Measurements from ENCODE around the gene TSPOAP1. TPM values are rescaled to one million over a fixed set of nuclear protein-coding genes. Genes with fewer than 3 reads are reported as not detected.

TSPOAP1 gene
- total and polyA plus RNA-seq, 2 of the 13 experiments (the other 11 are each of a cell fraction or from before 2014, with no cell fraction given) = not detected

DNA sequence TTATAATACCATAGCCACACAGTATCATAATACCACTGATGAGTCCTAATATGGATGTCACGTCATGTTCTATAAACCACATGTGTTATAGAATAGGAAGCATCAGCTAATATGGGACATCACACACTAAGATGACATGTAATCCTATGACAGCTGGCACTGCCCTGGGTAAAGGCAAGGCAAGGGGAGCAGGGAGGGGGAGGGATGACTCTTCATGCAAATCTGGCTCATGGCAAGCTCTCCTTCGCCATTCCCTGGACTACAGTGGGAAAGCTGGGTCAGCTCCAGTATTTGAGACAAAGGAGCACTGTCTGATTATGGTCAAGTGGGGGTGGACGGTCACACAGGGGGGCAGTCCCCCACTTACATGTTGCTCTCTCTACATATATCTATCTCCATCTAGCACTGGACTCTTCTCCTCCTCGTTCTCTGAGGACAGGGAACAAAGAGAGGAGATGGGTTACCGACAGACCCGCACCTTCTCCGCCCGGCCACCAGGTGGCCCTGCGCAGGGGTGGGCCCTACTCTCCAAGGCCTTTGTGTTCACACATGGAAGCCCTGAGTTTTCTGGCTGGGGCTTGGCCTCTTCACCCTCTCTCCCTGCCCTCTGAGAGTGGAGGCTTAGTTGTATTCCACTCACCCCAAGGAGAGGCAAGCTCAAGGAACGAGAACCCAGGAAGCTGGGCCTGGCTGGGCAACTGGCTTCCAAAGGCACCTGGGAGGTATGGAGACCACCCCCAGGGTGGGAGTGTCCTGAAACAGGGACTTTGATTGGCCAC, 24.4 kb downstream of the TSPOAP1 start:
- H3K36me3 ChIP-seq (replicated peaks in 1 of 2; ENCODE audit: control insufficient read depth in 1 of 2, insufficient read depth in 2 of 2, low read length in 2 of 2) = no peaks in the 10 kb centered on the region
- intact Hi-C loops (cut with micrococcal nuclease; ENCODE audit: unreplicated experiment) = no loop called here
- BruUV-seq (replicated peaks) = no TSS peak
- peak; percentile 52 for DNase-seq (ENCODE audit: low spot score)
- H3K9ac ChIP-seq (ENCODE audit: insufficient read depth, low read depth, low read length) = no peak overlapping the region
- peaks cover 17 to 68% of the 10 kb centered on the region in 2 experiments; a peak in 4 of 5 replicates for H3K27me3 ChIP-seq (ENCODE audit: control insufficient read depth in 1 of 2, insufficient read depth in 2 of 2, low read length in 2 of 2)
- peak; percentile 82 for ATAC-seq
- no peak overlapping the region for H2AFZ ChIP-seq (ENCODE audit: low read length)
- no peak overlapping the region for H3K4me3 ChIP-seq (replicated peaks in 1 of 3; ENCODE audit: insufficient read depth in 1 of 3, low read depth in 2 of 3, low read length in 3 of 3)
- no peaks in the 10 kb centered on the region for H3K79me2 ChIP-seq (ENCODE audit: insufficient read depth, low read length)
- in situ Hi-C loops (cut with HindIII; ENCODE audit: extremely low pct_ligation_motif_present, low pct_unique_long_range_greater_than_20kb) = no loop called here
- ChIA-PET POLR2A (no interaction called here), CTCF (ENCODE audit: low intra/inter-chr PET ratio, low total read pairs) (interaction anchor here (3.1 kb wide), 1 partner anchor 144 kb away, joined by 22 read pairs; no protein-coding TSS in a partner anchor)
- H3K4me1 ChIP-seq (ENCODE audit: insufficient read depth, low read length) = peaks cover 12% of the 10 kb centered on the region
- H3K9me3 ChIP-seq (ENCODE audit: low read length) = no peaks in the 10 kb centered on the region
- 19% methylated on average over 10 of the region's 10 CpGs for WGBS (ENCODE audit: low lambda C conversion rate)
- H4K20me1 ChIP-seq (ENCODE audit: insufficient read depth, low read length) = no peaks in the 10 kb centered on the region
- H3K4me2 ChIP-seq (ENCODE audit: low read depth, low read length) = peak overlapping the region; percentile 28; the same call in 1 of the 2 replicates
- no peak overlapping the region for H3K27ac ChIP-seq (ENCODE audit: extremely low read length, insufficient read depth, low read length)
- peak; percentile 88 for FAIRE-seq
- peak; percentile 66 for TF ChIP-seq RAD21 (CRISPR knock-in tag; IDR thresholded peaks at IDR 0.05)
- TF ChIP-seq, protein P1, sequence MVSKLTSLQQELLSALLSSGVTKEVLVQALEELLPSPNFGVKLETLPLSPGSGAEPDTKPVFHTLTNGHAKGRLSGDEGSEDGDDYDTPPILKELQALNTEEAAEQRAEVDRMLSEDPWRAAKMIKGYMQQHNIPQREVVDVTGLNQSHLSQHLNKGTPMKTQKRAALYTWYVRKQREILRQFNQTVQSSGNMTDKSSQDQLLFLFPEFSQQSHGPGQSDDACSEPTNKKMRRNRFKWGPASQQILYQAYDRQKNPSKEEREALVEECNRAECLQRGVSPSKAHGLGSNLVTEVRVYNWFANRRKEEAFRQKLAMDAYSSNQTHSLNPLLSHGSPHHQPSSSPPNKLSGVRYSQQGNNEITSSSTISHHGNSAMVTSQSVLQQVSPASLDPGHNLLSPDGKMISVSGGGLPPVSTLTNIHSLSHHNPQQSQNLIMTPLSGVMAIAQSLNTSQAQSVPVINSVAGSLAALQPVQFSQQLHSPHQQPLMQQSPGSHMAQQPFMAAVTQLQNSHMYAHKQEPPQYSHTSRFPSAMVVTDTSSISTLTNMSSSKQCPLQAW (CRISPR knock-in tag; IDR thresholded peaks at IDR 0.05) = 0 out of 2 replicates have a peak, but pooled peaks have one; percentile 16
- TF ChIP-seq ZNF749 (CRISPR knock-in tag; IDR thresholded peaks at IDR 0.05; ENCODE audit: borderline replicate concordance) = no peak
- TF ChIP-seq, protein P2, sequence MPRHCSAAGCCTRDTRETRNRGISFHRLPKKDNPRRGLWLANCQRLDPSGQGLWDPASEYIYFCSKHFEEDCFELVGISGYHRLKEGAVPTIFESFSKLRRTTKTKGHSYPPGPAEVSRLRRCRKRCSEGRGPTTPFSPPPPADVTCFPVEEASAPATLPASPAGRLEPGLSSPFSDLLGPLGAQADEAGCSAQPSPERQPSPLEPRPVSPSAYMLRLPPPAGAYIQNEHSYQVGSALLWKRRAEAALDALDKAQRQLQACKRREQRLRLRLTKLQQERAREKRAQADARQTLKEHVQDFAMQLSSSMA (CRISPR knock-in tag; IDR thresholded peaks at IDR 0.05) = 0 out of 2 replicates have a peak, but pooled peaks have one; percentile 56
- no peak for TF ChIP-seq RFX1 (IDR thresholded peaks at IDR 0.05)
- TF ChIP-seq, protein P3, sequence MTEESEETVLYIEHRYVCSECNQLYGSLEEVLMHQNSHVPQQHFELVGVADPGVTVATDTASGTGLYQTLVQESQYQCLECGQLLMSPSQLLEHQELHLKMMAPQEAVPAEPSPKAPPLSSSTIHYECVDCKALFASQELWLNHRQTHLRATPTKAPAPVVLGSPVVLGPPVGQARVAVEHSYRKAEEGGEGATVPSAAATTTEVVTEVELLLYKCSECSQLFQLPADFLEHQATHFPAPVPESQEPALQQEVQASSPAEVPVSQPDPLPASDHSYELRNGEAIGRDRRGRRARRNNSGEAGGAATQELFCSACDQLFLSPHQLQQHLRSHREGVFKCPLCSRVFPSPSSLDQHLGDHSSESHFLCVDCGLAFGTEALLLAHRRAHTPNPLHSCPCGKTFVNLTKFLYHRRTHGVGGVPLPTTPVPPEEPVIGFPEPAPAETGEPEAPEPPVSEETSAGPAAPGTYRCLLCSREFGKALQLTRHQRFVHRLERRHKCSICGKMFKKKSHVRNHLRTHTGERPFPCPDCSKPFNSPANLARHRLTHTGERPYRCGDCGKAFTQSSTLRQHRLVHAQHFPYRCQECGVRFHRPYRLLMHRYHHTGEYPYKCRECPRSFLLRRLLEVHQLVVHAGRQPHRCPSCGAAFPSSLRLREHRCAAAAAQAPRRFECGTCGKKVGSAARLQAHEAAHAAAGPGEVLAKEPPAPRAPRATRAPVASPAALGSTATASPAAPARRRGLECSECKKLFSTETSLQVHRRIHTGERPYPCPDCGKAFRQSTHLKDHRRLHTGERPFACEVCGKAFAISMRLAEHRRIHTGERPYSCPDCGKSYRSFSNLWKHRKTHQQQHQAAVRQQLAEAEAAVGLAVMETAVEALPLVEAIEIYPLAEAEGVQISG (CRISPR knock-in tag; IDR thresholded peaks at IDR 0.05) = peak; percentile 79
- peak; percentile 74 for TF ChIP-seq STAG1 (CRISPR knock-in tag; IDR thresholded peaks at IDR 0.05)
- peak; percentile 25; the same call in 1 of the 2 replicates for TF ChIP-seq ZSCAN25 (CRISPR knock-in tag; IDR thresholded peaks at IDR 0.05)
- peak; percentile 31; the same call in 1 of the 2 replicates for TF ChIP-seq CBX5 (CRISPR knock-in tag; IDR thresholded peaks at IDR 0.05; ENCODE audit: borderline replicate concordance)
- TF ChIP-seq ZNF703 (CRISPR knock-in tag; IDR thresholded peaks at IDR 0.05; ENCODE audit: borderline replicate concordance) = no peak
- TF ChIP-seq KMT2A (CRISPR knock-in tag; IDR thresholded peaks at IDR 0.05) = no peak
- TF ChIP-seq TRIM24 (CRISPR knock-in tag; IDR thresholded peaks at IDR 0.05) = peak; percentile 38; the same call in 1 of the 2 replicates
- no peak for TF ChIP-seq CEBPB (IDR thresholded peaks at IDR 0.05; ENCODE audit: borderline replicate concordance, low read depth, low read length)
- TF ChIP-seq, protein P4, sequence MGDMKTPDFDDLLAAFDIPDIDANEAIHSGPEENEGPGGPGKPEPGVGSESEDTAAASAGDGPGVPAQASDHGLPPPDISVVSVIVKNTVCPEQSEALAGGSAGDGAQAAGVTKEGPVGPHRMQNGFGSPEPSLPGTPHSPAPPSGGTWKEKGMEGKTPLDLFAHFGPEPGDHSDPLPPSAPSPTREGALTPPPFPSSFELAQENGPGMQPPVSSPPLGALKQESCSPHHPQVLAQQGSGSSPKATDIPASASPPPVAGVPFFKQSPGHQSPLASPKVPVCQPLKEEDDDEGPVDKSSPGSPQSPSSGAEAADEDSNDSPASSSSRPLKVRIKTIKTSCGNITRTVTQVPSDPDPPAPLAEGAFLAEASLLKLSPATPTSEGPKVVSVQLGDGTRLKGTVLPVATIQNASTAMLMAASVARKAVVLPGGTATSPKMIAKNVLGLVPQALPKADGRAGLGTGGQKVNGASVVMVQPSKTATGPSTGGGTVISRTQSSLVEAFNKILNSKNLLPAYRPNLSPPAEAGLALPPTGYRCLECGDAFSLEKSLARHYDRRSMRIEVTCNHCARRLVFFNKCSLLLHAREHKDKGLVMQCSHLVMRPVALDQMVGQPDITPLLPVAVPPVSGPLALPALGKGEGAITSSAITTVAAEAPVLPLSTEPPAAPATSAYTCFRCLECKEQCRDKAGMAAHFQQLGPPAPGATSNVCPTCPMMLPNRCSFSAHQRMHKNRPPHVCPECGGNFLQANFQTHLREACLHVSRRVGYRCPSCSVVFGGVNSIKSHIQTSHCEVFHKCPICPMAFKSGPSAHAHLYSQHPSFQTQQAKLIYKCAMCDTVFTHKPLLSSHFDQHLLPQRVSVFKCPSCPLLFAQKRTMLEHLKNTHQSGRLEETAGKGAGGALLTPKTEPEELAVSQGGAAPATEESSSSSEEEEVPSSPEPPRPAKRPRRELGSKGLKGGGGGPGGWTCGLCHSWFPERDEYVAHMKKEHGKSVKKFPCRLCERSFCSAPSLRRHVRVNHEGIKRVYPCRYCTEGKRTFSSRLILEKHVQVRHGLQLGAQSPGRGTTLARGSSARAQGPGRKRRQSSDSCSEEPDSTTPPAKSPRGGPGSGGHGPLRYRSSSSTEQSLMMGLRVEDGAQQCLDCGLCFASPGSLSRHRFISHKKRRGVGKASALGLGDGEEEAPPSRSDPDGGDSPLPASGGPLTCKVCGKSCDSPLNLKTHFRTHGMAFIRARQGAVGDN (CRISPR knock-in tag; IDR thresholded peaks at IDR 0.05) = 0 out of 2 replicates have a peak, but pooled peaks have one; percentile 17

Measured in HepG2 (cell line).